HepG2 (cell line): Measurements from ENCODE around the gene CYB5D1. TPM values are rescaled to one million over a fixed set of nuclear protein-coding genes. Genes with fewer than 3 reads are reported as not detected.

Source experiments
- ARID3A ChIP-seq: IDR thresholded peaks from 2 replicates; pipeline ENCODE4 v1.6.1; 2012; ENCODE audit warnings: low read depth, low read length, improper control_type of control experiment
- ATF1 ChIP-seq: IDR thresholded peaks from 2 replicates; pipeline ENCODE4 v1.6.1; 2016; ENCODE audit warnings: mild to moderate bottlenecking, control low read depth
- CCDC6 ChIP-seq: sonication (generic); formaldehyde crosslinking; IDR thresholded peaks from 2 replicates; pipeline ENCODE4 v1.8.1; 2022; ENCODE audit warnings: mild to moderate bottlenecking, missing genetic modification reagents, moderate library complexity
- HOXA5 ChIP-seq: sonication (generic); formaldehyde crosslinking; IDR thresholded peaks from 2 replicates; pipeline ENCODE4 v1.4.0; 2020; ENCODE audit warnings: missing genetic modification reagents
- MLX ChIP-seq: IDR thresholded peaks from 2 replicates; pipeline ENCODE4 v1.6.1; 2016
- NFIC ChIP-seq: IDR thresholded peaks from 2 replicates; pipeline ENCODE4 v1.6.1; 2012; ENCODE audit warnings: mild to moderate bottlenecking, low read length, inconsistent platforms
- NFYB ChIP-seq: sonication (generic); formaldehyde crosslinking; IDR thresholded peaks from 2 replicates; pipeline ENCODE4 v1.4.0; 2020; ENCODE audit warnings: missing genetic modification reagents
- PPARG ChIP-seq: conservative IDR thresholded peaks from 2 replicates; pipeline ENCODE4 v1.6.1; 2016; ENCODE audit warnings: missing biosample characterization, missing genetic modification reagents
- RELA ChIP-seq: sonication (generic); formaldehyde crosslinking; IDR thresholded peaks from 2 replicates; pipeline ENCODE4 v1.4.0; 2020; ENCODE audit warnings: missing genetic modification reagents
- SKIL ChIP-seq: sonication (generic); formaldehyde crosslinking; IDR thresholded peaks from 2 replicates; pipeline ENCODE4 v1.8.0; 2022; ENCODE audit warnings: missing genetic modification reagents, mild to moderate bottlenecking, moderate library complexity, borderline replicate concordance
- SNAI1 ChIP-seq: sonication (generic); formaldehyde crosslinking; IDR thresholded peaks from 2 replicates; pipeline ENCODE4 v1.5.0; 2020; ENCODE audit warnings: mild to moderate bottlenecking, missing genetic modification reagents, borderline replicate concordance
- SOX5 ChIP-seq: IDR thresholded peaks from 2 replicates; pipeline ENCODE4 v1.6.1; 2016; ENCODE audit warnings: borderline replicate concordance
- TBL1XR1 ChIP-seq: fragments of 150-350 bp; IDR thresholded peaks from 2 replicates; pipeline ENCODE4 v1.6.1; 2014; ENCODE audit warnings: borderline replicate concordance, low read length; ENCODE audit not compliant: partially characterized antibody
- ZMAT3 ChIP-seq: sonication (generic); formaldehyde crosslinking; conservative IDR thresholded peaks from 2 replicates; pipeline ENCODE4 v1.7.0; 2021; ENCODE audit warnings: missing genetic modification reagents
- ZNF180 ChIP-seq: sonication (generic); formaldehyde crosslinking; IDR thresholded peaks from 2 replicates; pipeline ENCODE4 v1.4.0; 2020; ENCODE audit warnings: low read depth, missing genetic modification reagents, borderline replicate concordance
- polyA plus RNA-seq, 8 experiments: library from polyadenylated mRNA; depleted of rRNA in 3 of 8; stranded (reverse) in 7 of 8; unstranded in 1 of 8; fragments of >200 nt; fragmentation: Illumina TruSeq in 4 of 8; extraction: Trizol in 4 of 8; gene quantifications; 2 replicates each; pipeline versions ENCODE4 v1.2.1 to v1.2.3, GENCODE V29; 2011 to 2016; ENCODE audit warnings: low read depth in 4 of 8, missing spikeins in 1 of 8, mixed read lengths in 1 of 8; ENCODE audit not compliant: insufficient read depth in 1 of 8
- total RNA-seq, 5 experiments: library from RNA; depleted of rRNA; stranded (reverse); fragments of >200 nt; fragmentation: Illumina TruSeq; extraction: Trizol; gene quantifications; 2 replicates each; pipeline ENCODE4 v1.2.3, GENCODE V29; 2016; ENCODE audit warnings: low read depth in 1 of 5
- TF ChIP-seq, protein P1 (sequence below): sonication (generic); formaldehyde crosslinking; IDR thresholded peaks from 2 replicates; pipeline ENCODE4 v1.9.0; 2022; ENCODE audit warnings: low read depth, missing genetic modification reagents
- TF ChIP-seq, protein P2 (sequence below): sonication (generic); formaldehyde crosslinking; IDR thresholded peaks from 2 replicates; pipeline ENCODE4 v1.4.0; 2020; ENCODE audit warnings: missing genetic modification reagents
- TF ChIP-seq, protein P3 (sequence below): sonication (generic); formaldehyde crosslinking; IDR thresholded peaks from 2 replicates; pipeline ENCODE4 v1.4.0; 2020; ENCODE audit warnings: missing genetic modification reagents, borderline replicate concordance

The CYB5D1 gene
- total and polyA plus RNA-seq, 2 of the 13 experiments (the other 11 are each of a cell fraction or from before 2014, with no cell fraction given), result 8.9 to 17.0 TPM

- peak; percentile 60; the same call in 1 of the 2 replicates for TF ChIP-seq SKIL (CRISPR knock-in tag)
- no peak for TF ChIP-seq ZNF180
- peak; percentile 79; the same call in 1 of the 2 replicates for TF ChIP-seq ZMAT3
- no peak for TF ChIP-seq RELA
- TF ChIP-seq, protein P1, sequence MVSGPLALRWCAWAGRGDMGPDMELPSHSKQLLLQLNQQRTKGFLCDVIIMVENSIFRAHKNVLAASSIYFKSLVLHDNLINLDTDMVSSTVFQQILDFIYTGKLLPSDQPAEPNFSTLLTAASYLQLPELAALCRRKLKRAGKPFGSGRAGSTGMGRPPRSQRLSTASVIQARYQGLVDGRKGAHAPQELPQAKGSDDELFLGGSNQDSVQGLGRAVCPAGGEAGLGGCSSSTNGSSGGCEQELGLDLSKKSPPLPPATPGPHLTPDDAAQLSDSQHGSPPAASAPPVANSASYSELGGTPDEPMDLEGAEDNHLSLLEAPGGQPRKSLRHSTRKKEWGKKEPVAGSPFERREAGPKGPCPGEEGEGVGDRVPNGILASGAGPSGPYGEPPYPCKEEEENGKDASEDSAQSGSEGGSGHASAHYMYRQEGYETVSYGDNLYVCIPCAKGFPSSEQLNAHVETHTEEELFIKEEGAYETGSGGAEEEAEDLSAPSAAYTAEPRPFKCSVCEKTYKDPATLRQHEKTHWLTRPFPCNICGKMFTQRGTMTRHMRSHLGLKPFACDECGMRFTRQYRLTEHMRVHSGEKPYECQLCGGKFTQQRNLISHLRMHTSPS (CRISPR knock-in tag), result no peak; the same call in 1 of the 2 replicates
- no peak for TF ChIP-seq ATF1 (CRISPR knock-in tag)
- no peak for TF ChIP-seq ARID3A
- TF ChIP-seq, protein P2, sequence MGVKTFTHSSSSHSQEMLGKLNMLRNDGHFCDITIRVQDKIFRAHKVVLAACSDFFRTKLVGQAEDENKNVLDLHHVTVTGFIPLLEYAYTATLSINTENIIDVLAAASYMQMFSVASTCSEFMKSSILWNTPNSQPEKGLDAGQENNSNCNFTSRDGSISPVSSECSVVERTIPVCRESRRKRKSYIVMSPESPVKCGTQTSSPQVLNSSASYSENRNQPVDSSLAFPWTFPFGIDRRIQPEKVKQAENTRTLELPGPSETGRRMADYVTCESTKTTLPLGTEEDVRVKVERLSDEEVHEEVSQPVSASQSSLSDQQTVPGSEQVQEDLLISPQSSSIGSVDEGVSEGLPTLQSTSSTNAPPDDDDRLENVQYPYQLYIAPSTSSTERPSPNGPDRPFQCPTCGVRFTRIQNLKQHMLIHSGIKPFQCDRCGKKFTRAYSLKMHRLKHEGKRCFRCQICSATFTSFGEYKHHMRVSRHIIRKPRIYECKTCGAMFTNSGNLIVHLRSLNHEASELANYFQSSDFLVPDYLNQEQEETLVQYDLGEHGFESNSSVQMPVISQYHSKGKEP (CRISPR knock-in tag), result 0 out of 2 replicates have a peak, but pooled peaks have one; percentile 23
- TF ChIP-seq PPARG (CRISPR knock-in tag), result no peak
- no peak for TF ChIP-seq NFIC
- TF ChIP-seq SNAI1 (CRISPR knock-in tag), result no peak; the same call in 1 of the 2 replicates
- TF ChIP-seq MLX (CRISPR knock-in tag), result no peak
- 0 out of 2 replicates have a peak, but pooled peaks have one; percentile 20 for TF ChIP-seq HOXA5 (CRISPR knock-in tag)
- no peak for TF ChIP-seq SOX5 (CRISPR knock-in tag)
- TF ChIP-seq NFYB, result no peak
- TF ChIP-seq CCDC6 (CRISPR knock-in tag), result 0 out of 2 replicates have a peak, but pooled peaks have one; percentile 45
- TF ChIP-seq, protein P3, sequence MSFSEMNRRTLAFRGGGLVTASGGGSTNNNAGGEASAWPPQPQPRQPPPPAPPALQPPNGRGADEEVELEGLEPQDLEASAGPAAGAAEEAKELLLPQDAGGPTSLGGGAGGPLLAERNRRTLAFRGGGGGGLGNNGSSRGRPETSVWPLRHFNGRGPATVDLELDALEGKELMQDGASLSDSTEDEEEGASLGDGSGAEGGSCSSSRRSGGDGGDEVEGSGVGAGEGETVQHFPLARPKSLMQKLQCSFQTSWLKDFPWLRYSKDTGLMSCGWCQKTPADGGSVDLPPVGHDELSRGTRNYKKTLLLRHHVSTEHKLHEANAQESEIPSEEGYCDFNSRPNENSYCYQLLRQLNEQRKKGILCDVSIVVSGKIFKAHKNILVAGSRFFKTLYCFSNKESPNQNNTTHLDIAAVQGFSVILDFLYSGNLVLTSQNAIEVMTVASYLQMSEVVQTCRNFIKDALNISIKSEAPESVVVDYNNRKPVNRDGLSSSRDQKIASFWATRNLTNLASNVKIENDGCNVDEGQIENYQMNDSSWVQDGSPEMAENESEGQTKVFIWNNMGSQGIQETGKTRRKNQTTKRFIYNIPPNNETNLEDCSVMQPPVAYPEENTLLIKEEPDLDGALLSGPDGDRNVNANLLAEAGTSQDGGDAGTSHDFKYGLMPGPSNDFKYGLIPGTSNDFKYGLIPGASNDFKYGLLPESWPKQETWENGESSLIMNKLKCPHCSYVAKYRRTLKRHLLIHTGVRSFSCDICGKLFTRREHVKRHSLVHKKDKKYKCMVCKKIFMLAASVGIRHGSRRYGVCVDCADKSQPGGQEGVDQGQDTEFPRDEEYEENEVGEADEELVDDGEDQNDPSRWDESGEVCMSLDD (CRISPR knock-in tag), result 0 out of 2 replicates have a peak, but pooled peaks have one; percentile 30
- peak; percentile 73 for TF ChIP-seq TBL1XR1
Measured at GRCh38 chr17:7835814-7836595, 21.8 kb upstream of the CYB5D1 start (continued).
